IPS-18a (cell line): ENCODE data around the gene HYCC1.

ENCODE experiments used
- H3K27ac ChIP-seq: one replicate; pipeline ENCODE4 v1.5.1; 2013; ENCODE audit warnings: low read length
- H3K27me3 ChIP-seq: one replicate; pipeline ENCODE4 v1.6.1; 2013; ENCODE audit warnings: mild to moderate bottlenecking, low read length; ENCODE audit not compliant: control insufficient read depth, insufficient read depth
- H3K36me3 ChIP-seq: one replicate; pipeline ENCODE4 v1.6.1; 2013; ENCODE audit warnings: low read depth, low read length; ENCODE audit not compliant: control insufficient read depth
- H3K4me1 ChIP-seq: one replicate; pipeline ENCODE4 v1.6.1; 2013; ENCODE audit warnings: low read depth, low read length; ENCODE audit not compliant: control insufficient read depth
- H3K4me3 ChIP-seq: one replicate; pipeline ENCODE4 v1.5.1; 2013; ENCODE audit warnings: low read length
- H3K9ac ChIP-seq: one replicate; pipeline ENCODE4 v1.6.1; 2013; ENCODE audit warnings: mild to moderate bottlenecking, low read length, moderate library complexity
- H3K9me3 ChIP-seq: one replicate; pipeline ENCODE4 v1.6.1; 2013; ENCODE audit warnings: low read depth, low read length; ENCODE audit not compliant: control insufficient read depth

Gene HYCC1

DNA sequence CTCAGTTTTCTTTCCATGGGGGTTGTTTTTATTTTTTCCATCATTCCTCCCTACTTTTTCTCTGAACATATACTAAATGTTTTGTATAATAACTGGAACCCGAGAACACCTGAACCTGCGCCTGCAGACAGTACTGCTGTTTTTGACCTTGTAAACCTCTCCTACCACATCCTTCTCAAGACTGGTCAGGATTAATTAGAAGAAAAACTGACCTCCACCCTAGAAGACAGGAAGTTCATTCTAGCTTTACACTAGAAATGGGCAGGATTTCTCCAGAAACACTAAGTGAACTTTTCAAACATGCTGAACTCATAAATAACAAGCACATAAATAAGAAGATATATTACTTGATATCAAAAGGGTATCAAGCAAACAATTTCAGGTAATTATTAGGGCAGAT lies 751 bp upstream of the HYCC1 start:
- H3K36me3 ChIP-seq, result no peaks in the 10 kb centered on the region
- H3K9ac ChIP-seq, result no peak overlapping the region
- H3K27me3 ChIP-seq, result no peaks in the 10 kb centered on the region
- no peaks in the 10 kb centered on the region for H3K9me3 ChIP-seq
- H3K4me1 ChIP-seq, result peaks cover 21% of the 10 kb centered on the region
- H3K4me3 ChIP-seq, result no peak overlapping the region
- H3K27ac ChIP-seq, result no peak overlapping the region

DNA sequence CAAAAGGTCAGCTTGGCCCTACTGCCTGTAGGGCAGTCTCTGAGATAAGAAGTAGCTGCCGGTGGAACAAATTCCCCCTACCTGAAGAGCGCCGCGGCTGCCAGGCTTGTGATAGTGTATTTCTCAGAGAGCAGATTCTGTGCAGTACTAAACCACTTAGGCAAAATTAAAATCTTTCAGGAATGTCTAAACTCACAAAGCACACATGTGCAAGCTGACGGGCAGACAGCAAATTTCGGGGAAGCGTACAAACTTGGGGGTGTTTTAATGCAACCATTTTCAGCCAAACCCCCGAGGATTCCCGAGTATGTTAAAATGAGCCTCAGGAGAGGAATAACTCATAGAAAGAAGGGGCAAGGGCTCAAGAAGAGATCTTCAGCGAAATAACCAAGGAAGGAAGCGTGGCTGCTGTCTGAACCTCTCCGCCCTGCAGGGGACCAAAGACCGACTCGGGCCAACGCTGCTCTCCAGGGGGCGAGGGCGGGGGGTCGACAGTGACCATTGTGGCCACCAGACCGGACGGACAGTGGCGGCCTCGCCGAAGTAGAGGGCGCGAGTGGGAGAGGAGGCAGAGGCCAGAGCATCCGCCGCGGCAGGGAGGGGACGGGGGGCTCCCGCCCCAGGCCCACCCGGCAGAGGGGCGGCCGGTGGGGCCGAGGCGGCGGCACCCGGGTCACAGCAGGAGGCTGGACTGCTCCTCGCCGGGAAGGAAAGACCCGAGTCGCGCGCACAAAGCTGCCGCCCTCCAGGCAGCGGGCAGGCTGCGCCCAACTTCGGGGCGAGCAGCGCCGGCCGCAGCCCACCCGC lies 819 bp downstream of the HYCC1 start:
- Histone ChIP-seq H3K4me3 (peak overlapping the region; percentile 85), H3K9me3 (no peaks in the 10 kb centered on the region), H3K27me3 (no peaks in the 10 kb centered on the region), H3K27ac (no peak overlapping the region), H3K36me3 (no peaks in the 10 kb centered on the region), H3K9ac (peak overlapping the region; percentile 66), H3K4me1 (peaks cover 16% of the 10 kb centered on the region)

DNA sequence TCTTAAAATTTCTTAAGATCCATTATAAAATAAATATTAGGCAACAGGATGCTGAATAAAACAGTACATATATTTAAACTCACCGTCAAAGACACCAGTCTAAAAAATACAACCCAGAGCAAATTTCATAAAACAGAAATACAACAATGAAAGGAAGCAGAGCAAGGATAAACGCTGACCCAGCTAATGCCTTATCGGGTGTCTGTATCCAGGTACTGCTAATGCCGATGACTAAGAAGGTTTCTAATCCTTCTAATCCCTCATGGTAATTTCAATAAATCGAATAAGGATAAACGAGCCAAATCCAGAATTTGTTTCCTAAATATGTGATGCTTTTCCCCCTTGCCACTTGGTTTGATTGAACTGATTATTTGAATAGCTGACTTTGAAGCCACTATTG lies 1.7 kb downstream of the HYCC1 start:
- Histone ChIP-seq H3K4me1 (peaks cover 16% of the 10 kb centered on the region), H3K4me3 (peak overlapping the region; percentile 85), H3K36me3 (no peaks in the 10 kb centered on the region), H3K27me3 (no peaks in the 10 kb centered on the region), H3K27ac (no peak overlapping the region), H3K9ac (no peak overlapping the region), H3K9me3 (no peaks in the 10 kb centered on the region)

DNA sequence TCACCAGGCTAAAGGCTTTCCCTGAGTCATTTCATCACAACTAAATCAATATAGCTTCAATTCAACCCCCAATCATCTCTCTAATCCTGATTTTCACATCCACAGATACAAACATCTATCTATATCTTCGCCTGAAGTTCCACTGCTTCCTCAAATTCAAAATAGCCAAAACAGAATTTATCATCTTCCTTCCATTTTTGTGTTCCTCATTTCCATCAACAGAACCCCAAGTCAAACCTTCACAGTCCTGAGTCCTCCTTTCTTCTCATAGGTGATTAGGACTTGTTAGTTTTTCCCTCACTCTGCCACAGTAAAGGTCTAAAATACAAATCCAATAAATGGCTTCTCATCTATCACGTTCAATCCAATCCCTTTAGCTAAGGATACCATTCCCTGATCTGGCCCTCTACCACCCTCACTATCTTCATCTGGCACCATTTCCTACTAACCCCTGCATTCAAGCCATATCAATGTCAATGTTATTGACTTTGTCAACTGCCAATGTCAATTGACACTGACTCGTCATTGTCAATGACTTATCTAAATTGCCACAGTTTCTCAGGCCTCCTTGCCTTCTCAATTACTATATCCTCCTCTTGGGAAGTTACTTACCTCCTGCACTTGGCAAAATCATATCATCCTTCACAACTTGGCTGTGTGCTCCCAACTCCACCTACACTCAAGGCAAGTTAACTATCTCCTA lies 2.6 kb downstream of the HYCC1 start:
- Histone ChIP-seq H3K36me3 (no peaks in the 10 kb centered on the region), H3K9me3 (no peaks in the 10 kb centered on the region), H3K9ac (no peak overlapping the region), H3K4me1 (peaks cover 16% of the 10 kb centered on the region), H3K27ac (no peak overlapping the region), H3K4me3 (no peak overlapping the region), H3K27me3 (no peaks in the 10 kb centered on the region)

DNA sequence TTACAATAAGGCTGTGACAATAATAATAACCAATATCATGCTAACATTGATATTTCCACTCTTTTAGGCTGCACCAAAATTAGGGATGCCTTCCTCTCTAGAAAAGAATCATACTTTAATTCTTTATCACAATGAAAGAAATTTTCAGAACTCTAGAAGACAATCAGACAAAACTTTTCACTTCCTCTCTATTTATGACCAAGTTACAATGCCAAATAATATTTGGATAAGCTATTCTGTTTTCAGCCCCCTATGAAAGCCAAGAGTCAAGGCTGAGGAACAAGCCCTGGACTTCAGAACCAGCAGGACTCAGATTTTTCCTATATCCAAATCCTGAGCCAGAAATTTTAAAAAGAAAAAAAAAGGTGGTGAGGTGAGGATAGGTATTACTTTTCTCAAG lies 4.6 kb downstream of the HYCC1 start:
- Histone ChIP-seq H3K36me3 (no peaks in the 10 kb centered on the region), H3K27me3 (no peaks in the 10 kb centered on the region), H3K4me3 (no peak overlapping the region), H3K4me1 (peaks cover 11% of the 10 kb centered on the region), H3K9me3 (no peaks in the 10 kb centered on the region), H3K27ac (no peak overlapping the region), H3K9ac (no peak overlapping the region)

DNA sequence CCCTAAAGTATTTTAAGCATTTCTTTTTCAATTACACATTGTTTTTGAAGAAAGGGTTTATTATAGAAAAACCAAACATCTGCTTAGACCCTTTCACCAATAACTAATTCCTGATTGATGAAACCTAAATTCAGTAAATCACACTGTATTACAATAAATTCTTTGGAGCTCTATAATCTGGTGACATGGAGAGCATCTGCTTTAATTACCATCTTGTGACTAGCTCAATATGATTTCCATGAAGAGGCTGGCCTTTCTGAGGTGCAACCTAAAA lies 9.7 kb downstream of the HYCC1 start:
- no peaks in the 10 kb centered on the region for H3K27me3 ChIP-seq
- H3K9ac ChIP-seq, result no peak overlapping the region
- no peaks in the 10 kb centered on the region for H3K9me3 ChIP-seq
- H3K4me3 ChIP-seq, result no peak overlapping the region
- no peaks in the 10 kb centered on the region for H3K36me3 ChIP-seq
- H3K27ac ChIP-seq, result no peak overlapping the region
- peaks cover 25% of the 10 kb centered on the region for H3K4me1 ChIP-seq

- no peak overlapping the region for H3K9ac ChIP-seq
- H3K27ac ChIP-seq, result no peak overlapping the region
- no peaks in the 10 kb centered on the region for H3K27me3 ChIP-seq
- H3K9me3 ChIP-seq, result no peaks in the 10 kb centered on the region
- H3K4me3 ChIP-seq, result no peak overlapping the region
- H3K4me1 ChIP-seq, result peaks cover 28% of the 10 kb centered on the region
- H3K36me3 ChIP-seq, result no peaks in the 10 kb centered on the region
Observed at GRCh38 chr7:23003505-23004246, 10.3 kb downstream of the HYCC1 start.

DNA sequence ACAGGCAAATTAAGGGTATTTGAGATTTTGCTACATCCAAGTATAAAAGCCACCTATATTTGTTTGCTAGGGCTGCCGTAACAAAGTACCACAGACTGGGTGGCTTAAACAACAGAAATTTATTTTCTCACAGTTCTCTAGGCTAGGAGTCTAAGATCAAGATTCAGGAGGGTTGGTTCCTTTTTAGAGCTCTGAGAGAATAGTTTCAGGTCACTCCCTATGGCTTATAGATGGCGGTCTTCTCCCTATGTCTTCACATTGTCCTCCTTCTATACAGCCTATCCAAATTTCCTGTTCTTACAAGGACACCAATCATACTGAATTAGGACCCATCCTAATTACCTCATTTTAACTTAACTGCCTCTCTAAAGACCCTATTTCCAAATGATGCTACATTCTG lies 11.2 kb downstream of the HYCC1 start:
- Histone ChIP-seq H3K9me3 (no peaks in the 10 kb centered on the region), H3K4me1 (peaks cover 34% of the 10 kb centered on the region), H3K27me3 (no peaks in the 10 kb centered on the region), H3K4me3 (no peak overlapping the region), H3K9ac (no peak overlapping the region), H3K27ac (no peak overlapping the region), H3K36me3 (no peaks in the 10 kb centered on the region)

- Histone ChIP-seq H3K4me3 (no peak overlapping the region), H3K36me3 (no peaks in the 10 kb centered on the region), H3K9ac (no peak overlapping the region), H3K4me1 (peaks cover 34% of the 10 kb centered on the region), H3K9me3 (no peaks in the 10 kb centered on the region), H3K27ac (no peak overlapping the region), H3K27me3 (no peaks in the 10 kb centered on the region)
Observed at GRCh38 chr7:23001610-23002009, 12.3 kb downstream of the HYCC1 start.

- H3K4me1 ChIP-seq, result peaks cover 34% of the 10 kb centered on the region
- H3K9me3 ChIP-seq, result no peaks in the 10 kb centered on the region
- H3K4me3 ChIP-seq, result no peak overlapping the region
- no peaks in the 10 kb centered on the region for H3K27me3 ChIP-seq
- no peaks in the 10 kb centered on the region for H3K36me3 ChIP-seq
- no peak overlapping the region for H3K27ac ChIP-seq
- no peak overlapping the region for H3K9ac ChIP-seq
Observed at GRCh38 chr7:23000597-23001360, 13.2 kb downstream of the HYCC1 start.

DNA sequence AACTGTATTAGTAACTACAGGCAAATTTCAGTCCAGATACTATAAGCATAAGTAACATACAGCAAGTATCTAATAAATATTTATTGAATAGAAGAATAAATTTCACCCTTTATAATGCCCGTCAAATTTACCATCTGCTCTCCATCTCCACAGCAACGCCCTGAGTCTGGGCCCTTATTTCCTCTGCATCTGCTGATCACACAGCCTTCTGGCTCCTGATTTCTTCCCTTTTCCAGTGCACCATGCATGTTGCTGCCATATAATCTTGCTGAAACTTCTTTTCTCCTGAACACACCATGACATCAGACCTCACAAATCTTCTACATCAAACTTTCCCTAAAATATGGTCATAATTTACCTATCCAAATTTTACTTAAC lies 15.4 kb downstream of the HYCC1 start:
- Histone ChIP-seq H3K36me3 (no peaks in the 10 kb centered on the region), H3K9me3 (no peaks in the 10 kb centered on the region), H3K27ac (no peak overlapping the region), H3K4me3 (no peak overlapping the region), H3K9ac (no peak overlapping the region), H3K4me1 (peaks cover 30% of the 10 kb centered on the region), H3K27me3 (no peaks in the 10 kb centered on the region)
